Suprapubic skin (tissue), 4 donors: ENCODE measurements around the gene MEMO1. TPM values are rescaled to one million over a fixed set of nuclear protein-coding genes. Genes with fewer than 3 reads are reported as not detected.
"Not testable (repeated sequence)": the region's sequence is repeated elsewhere in the genome, so short reads cannot be mapped to it uniquely, and the experiment has no call there.

ENCODE experiments used
- DNase-seq, 2 donors: peaks; one replicate each; pipeline ENCODE4 v3.0.0-alpha.2; 2019; ENCODE audit warnings: low spot score in 2 of 2
- H3K27ac ChIP-seq: fragments of 200-600 bp; sonication (generic); one replicate; pipeline ENCODE4 v1.5.1; 2019
- H3K27me3 ChIP-seq: fragments of 200-600 bp; sonication (generic); one replicate; pipeline ENCODE4 v1.5.1; 2019
- H3K36me3 ChIP-seq: fragments of 200-600 bp; sonication (generic); one replicate; pipeline ENCODE4 v1.5.1; 2019
- H3K4me1 ChIP-seq: fragments of 200-600 bp; sonication (generic); one replicate; pipeline ENCODE4 v1.5.1; 2019
- H3K4me3 ChIP-seq: fragments of 200-600 bp; sonication (generic); one replicate; pipeline ENCODE4 v1.5.1; 2019; ENCODE audit warnings: mild to moderate bottlenecking
- H3K9me3 ChIP-seq: fragments of 200-600 bp; sonication (generic); one replicate; pipeline ENCODE4 v1.5.1; 2019
- CTCF ChIP-seq, 2 donors: fragments of 200-600 bp in 1 of 2; fragments of 450-650 bp in 1 of 2; sonication (generic) in 1 of 2; IDR thresholded peaks; one replicate each; pipeline ENCODE4 v1.5.1; 2016 to 2019; ENCODE audit warnings: antibody characterized with exemption in 2 of 2, mild to moderate bottlenecking in 1 of 2, moderate library complexity in 1 of 2
- EP300 ChIP-seq: sonication (generic); formaldehyde crosslinking; IDR thresholded peaks from one replicate; pipeline ENCODE4 v1.6.1; 2017; ENCODE audit warnings: antibody characterized with exemption
- POLR2A ChIP-seq, 2 donors: fragments of 450-650 bp; IDR thresholded peaks; one replicate each; pipeline ENCODE4 v1.6.1; 2017; ENCODE audit warnings: antibody characterized with exemption in 2 of 2, mild to moderate bottlenecking in 2 of 2, moderate library complexity in 2 of 2
- POLR2AphosphoS5 ChIP-seq, 3 donors: sonication (generic); formaldehyde crosslinking; IDR thresholded peaks; one replicate each; pipeline ENCODE4 v1.6.1; 2017; ENCODE audit warnings: antibody characterized with exemption in 3 of 3
- WGBS: methylation state at CpG from one replicate; pipeline ENCODE4 v1.1.5; 2018; 5-methylcytosine and 5-hydroxymethylcytosine counted together
- total RNA-seq, 4 donors: library from RNA; depleted of rRNA; stranded (reverse); fragments of >200 nt; gene quantifications; one replicate each; pipeline ENCODE4 v1.1.0, GENCODE V29; 2016

Gene MEMO1
- total RNA-seq, 4 donors from 2014 or later, result 31.3 to 36.1 (median 33.2) TPM

DNA sequence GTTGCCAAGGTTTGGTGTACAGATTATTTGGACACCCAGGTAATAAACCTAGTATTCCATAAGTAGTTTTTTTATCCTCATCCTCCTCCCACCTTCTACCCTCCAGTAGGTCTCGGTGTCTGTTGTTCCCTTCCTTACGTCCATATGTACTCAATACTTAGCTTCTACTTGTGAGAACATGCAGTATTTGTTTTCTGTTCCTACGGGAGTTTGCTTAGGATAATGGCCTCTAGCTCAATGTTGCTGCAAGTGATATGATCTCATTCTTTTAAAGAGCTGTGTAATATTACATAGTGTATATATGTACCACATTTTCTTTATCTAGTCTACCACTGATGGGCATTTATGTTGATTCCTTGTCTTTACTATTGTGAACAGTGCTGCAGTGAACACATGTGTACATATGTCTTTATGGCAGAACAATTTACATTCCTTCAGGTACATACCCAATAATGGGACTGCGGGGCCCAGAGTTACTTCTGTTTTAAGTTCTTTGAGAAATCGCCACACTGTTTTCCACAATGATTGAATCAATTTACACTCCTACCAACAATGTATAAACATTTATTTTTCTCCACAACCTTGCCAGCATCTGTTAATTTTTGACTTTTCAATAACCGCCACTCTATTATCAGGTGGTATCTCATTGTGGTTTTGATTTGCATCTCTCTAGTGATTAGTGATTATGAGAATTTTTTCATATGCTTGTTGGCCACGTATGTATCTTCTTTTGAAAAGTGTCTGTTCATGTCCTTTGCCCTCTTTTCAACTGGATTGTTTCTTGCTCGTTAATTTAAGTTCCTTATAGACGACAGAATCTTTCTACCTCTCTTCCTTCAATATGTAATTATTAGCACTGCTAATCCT, 88.0 kb downstream of the MEMO1 start:
- peaks cover 11% of the 10 kb centered on the region for H3K36me3 ChIP-seq
- 90% methylated on average over 9 of the region's 9 CpGs for WGBS
- H3K9me3 ChIP-seq, result no peaks in the 10 kb centered on the region
- no peak overlapping the region for H3K4me3 ChIP-seq
- H3K27ac ChIP-seq, result no peak overlapping the region
- no peak for TF ChIP-seq POLR2AphosphoS5 (IDR thresholded peaks at IDR 0.05)
- no peak for TF ChIP-seq EP300
- TF ChIP-seq CTCF (IDR thresholded peaks at IDR 0.05), result no peak
- TF ChIP-seq POLR2A (IDR thresholded peaks at IDR 0.05), result no peak
- H3K4me1 ChIP-seq, result no peaks in the 10 kb centered on the region
- no peaks in the 10 kb centered on the region for H3K27me3 ChIP-seq
- DNase-seq, result no peak

- no peaks in the 10 kb centered on the region for H3K27me3 ChIP-seq
- no peaks in the 10 kb centered on the region for H3K9me3 ChIP-seq
- DNase-seq, result no peak
- H3K27ac ChIP-seq, result no peak overlapping the region
- peaks cover 5% of the 10 kb centered on the region for H3K36me3 ChIP-seq
- no peaks in the 10 kb centered on the region for H3K4me1 ChIP-seq
- no peak for TF ChIP-seq EP300
- TF ChIP-seq POLR2AphosphoS5 (IDR thresholded peaks at IDR 0.05), result no peak
- TF ChIP-seq POLR2A (IDR thresholded peaks at IDR 0.05), result no peak
- no peak for TF ChIP-seq CTCF (IDR thresholded peaks at IDR 0.05)
- 95% methylated on average over 1 of the region's 1 CpG for WGBS
- no peak overlapping the region for H3K4me3 ChIP-seq
These were observed 89.8 kb downstream of the MEMO1 start for GRCh38 chr2:31920962-31921361.

DNA sequence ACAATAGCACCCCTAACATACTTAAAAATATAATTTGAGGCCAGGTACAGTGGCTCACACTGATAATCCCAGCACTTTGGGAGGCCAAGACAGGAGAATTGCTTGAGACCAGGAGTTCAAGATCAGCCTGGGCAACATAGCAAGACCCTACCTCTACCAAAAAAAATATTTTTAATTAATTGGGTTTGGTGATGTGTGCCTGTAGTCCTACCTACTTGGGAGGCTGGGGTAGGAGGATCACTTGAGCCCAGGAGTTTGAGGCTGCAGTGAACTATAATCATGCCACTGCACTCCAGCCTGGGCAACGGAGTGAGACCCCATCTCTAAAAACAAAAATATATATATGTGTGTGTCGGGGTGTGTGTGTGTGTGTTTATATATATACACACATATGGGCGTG, 91.3 kb downstream of the MEMO1 start:
- DNase-seq, result no peak
- no peak overlapping the region for H3K4me3 ChIP-seq
- H3K27ac ChIP-seq, result no peak overlapping the region
- peaks cover 5% of the 10 kb centered on the region for H3K36me3 ChIP-seq
- no peaks in the 10 kb centered on the region for H3K27me3 ChIP-seq
- WGBS, result 97% methylated on average over 3 of the region's 3 CpGs
- H3K4me1 ChIP-seq, result no peaks in the 10 kb centered on the region
- no peaks in the 10 kb centered on the region for H3K9me3 ChIP-seq
- TF ChIP-seq POLR2A (IDR thresholded peaks at IDR 0.05) (no peak), EP300 (no peak), CTCF (IDR thresholded peaks at IDR 0.05) (no peak), POLR2AphosphoS5 (IDR thresholded peaks at IDR 0.05) (no peak)

DNA sequence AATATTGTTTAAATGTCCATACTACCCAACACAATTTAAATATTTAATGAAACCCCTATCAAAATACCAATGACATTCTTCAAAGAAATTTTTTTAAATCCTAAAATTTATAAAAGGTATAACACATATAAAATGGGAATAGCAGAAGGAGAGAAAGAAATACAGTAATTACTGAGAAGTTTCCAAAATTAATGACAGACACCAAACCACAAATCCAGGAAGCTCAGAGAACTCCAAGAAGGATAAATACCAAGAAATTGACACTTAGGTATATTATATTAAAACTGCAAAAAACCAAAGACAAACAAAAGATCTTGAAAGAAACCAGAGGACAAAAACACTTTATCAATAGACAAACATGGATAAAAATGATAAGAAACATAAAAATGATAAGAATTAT, 101.1 kb downstream of the MEMO1 start:
- no peaks in the 10 kb centered on the region for H3K27me3 ChIP-seq
- no peak overlapping the region for H3K27ac ChIP-seq
- peaks cover 17% of the 10 kb centered on the region for H3K36me3 ChIP-seq
- no peaks in the 10 kb centered on the region for H3K4me1 ChIP-seq
- DNase-seq, result no peak
- no peaks in the 10 kb centered on the region for H3K9me3 ChIP-seq
- TF ChIP-seq POLR2AphosphoS5 (IDR thresholded peaks at IDR 0.05), result no peak
- TF ChIP-seq CTCF (IDR thresholded peaks at IDR 0.05), result no peak
- TF ChIP-seq EP300, result no peak
- TF ChIP-seq POLR2A (IDR thresholded peaks at IDR 0.05), result no peak
- no peak overlapping the region for H3K4me3 ChIP-seq

- not testable (repeated sequence) for H3K9me3 ChIP-seq, H3K4me1 ChIP-seq, DNase-seq, H3K27ac ChIP-seq, H3K4me3 ChIP-seq, H3K27me3 ChIP-seq
- H3K36me3 ChIP-seq, result peaks cover 12% of the 10 kb centered on the region
- 96% methylated on average over 6 of the region's 6 CpGs for WGBS
These were observed 103.3 kb downstream of the MEMO1 start for GRCh38 chr2:31907491-31907890.
